ENCODE data around the gene TMEM208. TPM values are rescaled to one million over a fixed set of nuclear protein-coding genes. Genes with fewer than 3 reads are reported as not detected.

The TMEM208 gene
- total RNA-seq, 1 donor from 2014 or later: 41.3 TPM

DNA sequence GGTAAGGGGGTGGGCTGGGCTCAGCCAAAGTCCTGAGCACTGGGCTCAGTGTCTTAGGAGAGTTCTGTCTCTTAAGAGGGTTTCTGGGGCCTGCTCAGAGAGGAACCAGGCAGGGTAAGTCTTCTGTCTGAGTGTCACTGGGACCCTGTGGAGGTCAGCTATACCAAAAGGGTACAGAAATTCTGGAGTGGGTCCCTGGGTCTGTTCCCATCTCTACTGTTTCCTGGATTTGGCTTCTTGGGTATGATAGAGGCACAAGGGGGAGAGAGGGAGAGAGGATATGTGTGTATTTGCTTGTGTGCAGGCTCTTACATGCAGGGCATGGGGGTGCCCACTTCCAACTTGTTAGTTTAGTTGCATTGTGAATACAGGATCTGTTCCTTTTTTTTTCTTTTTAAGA, 33.4 kb upstream of the TMEM208 start:
- TF ChIP-seq, protein P1, sequence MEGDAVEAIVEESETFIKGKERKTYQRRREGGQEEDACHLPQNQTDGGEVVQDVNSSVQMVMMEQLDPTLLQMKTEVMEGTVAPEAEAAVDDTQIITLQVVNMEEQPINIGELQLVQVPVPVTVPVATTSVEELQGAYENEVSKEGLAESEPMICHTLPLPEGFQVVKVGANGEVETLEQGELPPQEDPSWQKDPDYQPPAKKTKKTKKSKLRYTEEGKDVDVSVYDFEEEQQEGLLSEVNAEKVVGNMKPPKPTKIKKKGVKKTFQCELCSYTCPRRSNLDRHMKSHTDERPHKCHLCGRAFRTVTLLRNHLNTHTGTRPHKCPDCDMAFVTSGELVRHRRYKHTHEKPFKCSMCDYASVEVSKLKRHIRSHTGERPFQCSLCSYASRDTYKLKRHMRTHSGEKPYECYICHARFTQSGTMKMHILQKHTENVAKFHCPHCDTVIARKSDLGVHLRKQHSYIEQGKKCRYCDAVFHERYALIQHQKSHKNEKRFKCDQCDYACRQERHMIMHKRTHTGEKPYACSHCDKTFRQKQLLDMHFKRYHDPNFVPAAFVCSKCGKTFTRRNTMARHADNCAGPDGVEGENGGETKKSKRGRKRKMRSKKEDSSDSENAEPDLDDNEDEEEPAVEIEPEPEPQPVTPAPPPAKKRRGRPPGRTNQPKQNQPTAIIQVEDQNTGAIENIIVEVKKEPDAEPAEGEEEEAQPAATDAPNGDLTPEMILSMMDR (IDR thresholded peaks at IDR 0.05): no peak
- ATAC-seq (ENCODE audit: low read depth) (no peak), DNase-seq (no peak)
- Mint-ChIP-seq H3K27me3 (no peaks in the 10 kb centered on the region), H3K4me1 (peaks cover 34% of the 10 kb centered on the region), H3K27ac (peak overlapping the region; percentile 30), H3K9me3 (no peaks in the 10 kb centered on the region), H3K36me3 (ENCODE audit: low read depth) (peaks cover 52% of the 10 kb centered on the region), H3K4me3 (peak overlapping the region; percentile 87)
- ChIA-PET CTCF (no interaction called here), POLR2A (interaction anchor here (1.5 to 1.7 kb wide), 2 partner anchors 33 to 51 kb away, joined by 5 to 13 read pairs; partner anchors contain the start of gene TMEM208)
- intact Hi-C loops (cut with micrococcal nuclease): loop anchor here (2.0 kb wide), 2 partner anchors 35 to 51 kb away; partner anchors contain the start of genes FBXL8 and TRADD

DNA sequence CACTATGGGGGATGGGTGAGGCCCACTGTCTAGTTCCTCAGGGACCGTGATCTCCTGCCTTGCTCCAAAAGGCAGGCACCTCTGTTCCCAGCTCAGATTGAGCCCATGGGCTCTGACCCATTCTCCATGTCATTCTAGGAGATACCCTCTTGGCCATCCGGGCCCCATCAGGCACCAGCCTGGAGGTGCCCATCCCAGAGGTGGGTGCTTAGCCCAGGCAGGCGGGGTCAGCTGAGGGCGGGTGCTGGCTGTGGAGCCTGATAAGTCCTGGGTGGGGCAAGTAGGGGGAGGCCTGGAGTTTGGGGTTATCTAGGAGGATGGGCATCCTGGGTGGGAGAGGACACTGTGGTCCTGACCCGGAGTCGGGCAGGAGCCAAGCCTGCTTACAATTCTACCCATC, 32.7 kb upstream of the TMEM208 start:
- Mint-ChIP-seq H3K27ac (no peak overlapping the region), H3K4me3 (peak overlapping the region; percentile 87), H3K4me1 (peaks cover 34% of the 10 kb centered on the region), H3K9me3 (no peaks in the 10 kb centered on the region), H3K36me3 (ENCODE audit: low read depth) (peaks cover 53% of the 10 kb centered on the region), H3K27me3 (no peaks in the 10 kb centered on the region)
- CTCF ChIA-PET: interaction anchor here (0.6 kb wide), 1 partner anchor 51 kb away, joined by 3 read pairs; no protein-coding TSS in a partner anchor
- POLR2A ChIA-PET: no interaction called here
- intact Hi-C loops (cut with micrococcal nuclease): no loop called here
- no peak for DNase-seq
- TF ChIP-seq, protein P1 (IDR thresholded peaks at IDR 0.05): no peak
- ATAC-seq (ENCODE audit: low read depth): no peak

DNA sequence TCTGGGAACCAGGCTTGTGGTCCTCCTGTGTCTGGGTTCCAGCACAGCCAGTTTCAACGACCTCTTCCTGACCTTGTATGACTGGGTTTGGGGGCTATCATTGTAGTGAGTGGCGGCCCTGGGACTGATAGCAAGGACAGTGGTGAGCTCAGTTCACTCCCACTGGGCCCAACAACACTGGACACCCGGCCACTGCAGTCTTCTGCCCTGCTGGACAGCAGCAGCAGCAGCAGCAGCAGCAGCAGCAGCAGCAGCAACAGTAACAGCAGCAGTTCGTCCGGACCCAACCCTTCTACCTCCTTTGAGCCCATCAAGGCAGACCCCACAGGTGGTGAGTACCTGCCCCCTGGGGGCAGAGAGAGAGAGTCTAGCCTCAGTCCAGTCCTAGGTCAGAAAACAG, 31.3 kb upstream of the TMEM208 start:
- intact Hi-C loops (cut with micrococcal nuclease): no loop called here
- H3K36me3 Mint-ChIP-seq (ENCODE audit: low read depth): peaks cover 62% of the 10 kb centered on the region
- H3K9me3 Mint-ChIP-seq: no peaks in the 10 kb centered on the region
- ChIA-PET CTCF (no interaction called here), POLR2A (interaction anchor here (0.6 kb wide), 1 partner anchor 129 kb away, joined by 3 read pairs; no protein-coding TSS in a partner anchor)
- H3K4me1 Mint-ChIP-seq: peaks cover 34% of the 10 kb centered on the region
- H3K4me3 Mint-ChIP-seq: no peak overlapping the region
- no peak for ATAC-seq (ENCODE audit: low read depth)
- TF ChIP-seq, protein P1 (IDR thresholded peaks at IDR 0.05): no peak
- DNase-seq: no peak
- no peak overlapping the region for H3K27ac Mint-ChIP-seq
- no peaks in the 10 kb centered on the region for H3K27me3 Mint-ChIP-seq

DNA sequence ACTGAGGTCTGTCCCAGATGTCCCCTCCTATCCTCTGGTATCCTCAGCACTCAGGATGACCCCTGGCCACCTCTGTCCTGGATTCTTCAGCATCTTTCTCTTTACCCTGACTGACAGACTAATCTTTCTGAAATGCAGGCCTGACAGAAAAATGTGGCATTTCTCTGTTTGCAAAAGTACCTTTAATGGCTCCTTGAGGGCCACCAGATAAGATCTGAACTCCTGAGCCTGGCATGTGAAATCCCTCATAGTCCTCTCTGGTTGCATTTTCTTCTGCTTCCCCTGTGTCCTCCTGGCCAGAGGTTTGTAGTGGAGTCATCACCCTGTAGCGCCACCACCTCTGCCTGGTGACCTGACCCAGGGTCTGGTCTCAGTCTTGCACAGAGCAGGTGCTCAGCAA, 30.0 kb upstream of the TMEM208 start:
- no peak overlapping the region for H3K27ac Mint-ChIP-seq

DNA sequence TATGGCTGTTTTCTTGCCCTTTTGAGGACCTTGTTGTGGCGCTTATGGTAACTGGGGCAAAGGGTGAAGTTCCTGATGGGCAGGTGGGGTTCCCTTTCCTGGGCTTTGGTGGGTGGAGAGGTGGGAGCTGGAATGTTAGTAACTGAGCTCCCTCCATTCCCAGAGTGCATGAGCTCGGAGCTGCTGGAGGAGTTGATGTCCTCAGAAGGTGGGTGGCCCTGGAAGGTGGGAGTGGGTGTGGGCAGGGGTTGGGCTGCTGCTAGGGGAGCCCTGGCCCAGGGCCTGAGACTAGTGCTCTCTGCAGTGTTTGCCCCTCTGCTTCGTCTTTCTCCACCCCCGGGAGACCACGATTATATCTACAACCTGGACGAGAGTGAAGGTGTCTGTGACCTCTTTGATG, 29.2 kb upstream of the TMEM208 start:
- ChIA-PET CTCF (interaction anchor here (0.9 to 1.5 kb wide), 2 partner anchors 14 to 29 kb away, joined by 3 to 5 read pairs; partner anchors contain the start of genes MATCAP1 and TMEM208), POLR2A (interaction anchor here (0.9 to 1.7 kb wide), 2 partner anchors 29 to 46 kb away, joined by 3 to 6 read pairs; partner anchors contain the start of gene TMEM208)

More for the DNA sequence above, 30.0 kb upstream of the TMEM208 start:
- DNase-seq (no peak), ATAC-seq (ENCODE audit: low read depth) (no peak)
- ChIA-PET POLR2A (interaction anchor here (0.9 kb wide), 1 partner anchor 30 kb away, joined by 3 read pairs; the partner anchor contains the start of gene TMEM208), CTCF (no interaction called here)
- Mint-ChIP-seq H3K9me3 (no peaks in the 10 kb centered on the region), H3K36me3 (ENCODE audit: low read depth) (peaks cover 71% of the 10 kb centered on the region), H3K4me1 (peaks cover 27% of the 10 kb centered on the region), H3K4me3 (no peak overlapping the region), H3K27me3 (no peaks in the 10 kb centered on the region)
- TF ChIP-seq, protein P1 (IDR thresholded peaks at IDR 0.05): no peak
- intact Hi-C loops (cut with micrococcal nuclease): no loop called here

More for the DNA sequence above, 29.2 kb upstream of the TMEM208 start:
- intact Hi-C loops (cut with micrococcal nuclease): no loop called here
- Mint-ChIP-seq H3K4me1 (peaks cover 22% of the 10 kb centered on the region), H3K4me3 (no peak overlapping the region), H3K9me3 (no peaks in the 10 kb centered on the region), H3K27me3 (no peaks in the 10 kb centered on the region), H3K27ac (no peak overlapping the region), H3K36me3 (ENCODE audit: low read depth) (peaks cover 76% of the 10 kb centered on the region)
- no peak for ATAC-seq (ENCODE audit: low read depth)
- TF ChIP-seq, protein P1 (IDR thresholded peaks at IDR 0.05): no peak
- DNase-seq: no peak
